ENCODE measurements around the gene OGFR.

The OGFR gene

DNA sequence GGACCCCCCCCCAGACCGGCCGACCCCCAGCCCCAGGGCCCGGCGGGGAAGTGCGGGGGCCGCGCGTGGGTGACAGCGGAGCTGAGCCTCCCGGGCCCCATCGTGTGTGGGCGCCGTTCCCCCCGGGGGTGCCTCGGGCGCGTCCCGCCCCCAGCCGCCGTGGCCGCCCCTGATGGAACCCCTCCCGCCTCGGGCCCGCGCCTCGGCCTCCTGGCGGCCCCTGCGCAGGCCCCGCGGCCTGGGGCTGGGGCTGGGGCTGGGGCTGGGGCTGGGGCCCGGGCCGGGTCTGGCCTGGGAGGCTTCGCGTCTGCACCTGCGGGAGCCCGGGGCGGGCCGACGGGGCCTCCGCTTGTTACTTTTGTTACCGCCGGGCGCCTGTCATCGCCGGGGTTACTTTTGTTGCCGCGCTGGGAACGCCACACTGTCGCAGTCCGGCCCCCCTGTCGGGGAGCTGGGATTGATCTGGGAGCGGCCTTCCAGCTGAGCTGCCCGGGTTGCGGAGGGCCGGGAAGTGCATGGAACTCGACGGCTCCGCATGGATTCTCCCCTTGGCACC lies 598 bp downstream of the OGFR start:
- H3K36me3 ChIP-seq = peaks cover 52% of the 10 kb centered on the region
- H3K27ac ChIP-seq = peak overlapping the region; percentile 94
- H3K27me3 ChIP-seq = no peaks in the 10 kb centered on the region

DNA sequence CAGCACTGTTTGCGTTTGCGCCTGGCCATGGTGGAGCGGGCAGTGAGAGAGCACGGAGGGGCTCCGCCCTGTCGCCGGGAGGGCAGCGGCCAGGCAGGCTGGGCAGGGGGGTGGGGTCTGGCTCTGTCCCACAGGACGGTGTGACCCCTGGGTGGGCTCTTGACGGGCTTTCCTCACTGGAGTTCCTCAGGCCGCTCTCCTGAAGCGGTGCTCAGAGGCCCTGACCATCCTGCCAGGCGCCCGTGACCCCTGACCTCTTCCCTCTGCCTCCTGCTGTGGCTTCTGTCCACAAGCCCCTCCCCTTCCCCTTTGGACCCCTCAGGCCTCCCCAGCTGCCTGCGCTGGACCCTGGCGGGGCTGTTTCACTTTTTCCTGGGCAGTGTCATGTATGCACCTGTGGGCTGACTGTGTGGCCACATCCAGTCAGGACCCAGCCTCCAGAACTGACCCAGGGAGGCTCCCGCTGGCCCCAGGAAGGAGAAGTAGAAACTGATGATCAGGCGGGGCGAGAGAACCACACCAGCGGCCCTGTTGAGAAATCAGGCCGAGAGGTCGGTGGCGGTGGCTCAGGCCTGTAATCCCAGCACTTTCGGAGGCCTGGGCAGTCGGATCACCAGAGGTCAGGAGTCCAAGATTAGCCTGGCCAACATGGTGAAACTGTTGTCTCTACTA lies 1.2 kb downstream of the OGFR start:
- H3K4me3 ChIP-seq (ENCODE audit: low read depth in 1 of 2, low read length in 1 of 2) = peak overlapping the region; percentile 73 to 84
- H3K27ac ChIP-seq = peak overlapping the region; percentile 94
- no peaks in the 10 kb centered on the region for H3K27me3 ChIP-seq
- H3K36me3 ChIP-seq = peaks cover 52% of the 10 kb centered on the region
- TF ChIP-seq, protein P1, sequence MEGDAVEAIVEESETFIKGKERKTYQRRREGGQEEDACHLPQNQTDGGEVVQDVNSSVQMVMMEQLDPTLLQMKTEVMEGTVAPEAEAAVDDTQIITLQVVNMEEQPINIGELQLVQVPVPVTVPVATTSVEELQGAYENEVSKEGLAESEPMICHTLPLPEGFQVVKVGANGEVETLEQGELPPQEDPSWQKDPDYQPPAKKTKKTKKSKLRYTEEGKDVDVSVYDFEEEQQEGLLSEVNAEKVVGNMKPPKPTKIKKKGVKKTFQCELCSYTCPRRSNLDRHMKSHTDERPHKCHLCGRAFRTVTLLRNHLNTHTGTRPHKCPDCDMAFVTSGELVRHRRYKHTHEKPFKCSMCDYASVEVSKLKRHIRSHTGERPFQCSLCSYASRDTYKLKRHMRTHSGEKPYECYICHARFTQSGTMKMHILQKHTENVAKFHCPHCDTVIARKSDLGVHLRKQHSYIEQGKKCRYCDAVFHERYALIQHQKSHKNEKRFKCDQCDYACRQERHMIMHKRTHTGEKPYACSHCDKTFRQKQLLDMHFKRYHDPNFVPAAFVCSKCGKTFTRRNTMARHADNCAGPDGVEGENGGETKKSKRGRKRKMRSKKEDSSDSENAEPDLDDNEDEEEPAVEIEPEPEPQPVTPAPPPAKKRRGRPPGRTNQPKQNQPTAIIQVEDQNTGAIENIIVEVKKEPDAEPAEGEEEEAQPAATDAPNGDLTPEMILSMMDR (IDR thresholded peaks at IDR 0.05) = peak; percentile 26
- H3K4me1 ChIP-seq (ENCODE audit: control insufficient read depth in 1 of 2, insufficient read depth in 1 of 2, low read depth in 1 of 2, low read length in 1 of 2) = peaks cover 54 to 60% of the 10 kb centered on the region in 2 experiments
- no peaks in the 10 kb centered on the region for H3K9me3 ChIP-seq

More for the DNA sequence above, 598 bp downstream of the OGFR start:
- TF ChIP-seq, protein P1 (IDR thresholded peaks at IDR 0.05) = no peak
- H3K9me3 ChIP-seq = no peaks in the 10 kb centered on the region
- peaks cover 54 to 60% of the 10 kb centered on the region in 2 experiments for H3K4me1 ChIP-seq (ENCODE audit: control insufficient read depth in 1 of 2, insufficient read depth in 1 of 2, low read depth in 1 of 2, low read length in 1 of 2)
- peak overlapping the region; percentile 73 to 84 for H3K4me3 ChIP-seq (ENCODE audit: low read depth in 1 of 2, low read length in 1 of 2)

DNA sequence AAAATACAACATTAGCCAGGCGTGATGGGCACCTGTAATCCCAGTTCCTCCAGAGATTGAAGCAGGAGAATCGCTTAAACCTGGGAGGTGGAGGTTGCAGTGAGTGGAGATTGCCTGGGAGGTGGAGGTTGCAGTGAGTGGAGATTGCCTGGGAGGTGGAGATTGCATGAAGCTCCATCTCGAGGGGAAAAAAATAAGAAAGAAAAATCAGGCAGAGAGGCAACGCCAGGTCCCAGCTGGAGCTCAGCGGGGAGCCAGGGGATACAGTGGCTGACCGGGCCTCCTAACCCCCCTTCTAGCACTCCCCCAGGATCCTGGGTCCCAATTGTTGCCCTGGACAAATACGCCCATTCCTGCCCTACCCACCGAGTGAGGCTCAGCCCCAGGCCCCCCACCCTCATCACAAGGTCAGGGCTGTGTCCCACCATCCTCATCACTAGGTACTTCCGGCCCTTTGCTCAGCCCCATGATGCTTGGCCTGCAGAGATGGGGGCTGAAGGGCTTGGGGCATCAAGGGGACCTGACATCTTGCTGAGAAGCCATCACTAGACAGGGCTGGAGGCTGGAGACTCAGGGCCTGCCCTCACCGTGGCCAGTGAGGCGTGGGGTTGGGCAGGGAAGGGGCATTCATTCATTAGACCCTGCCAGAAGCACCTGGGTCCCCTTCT lies 1.9 kb downstream of the OGFR start:
- TF ChIP-seq, protein P1 (IDR thresholded peaks at IDR 0.05) = no peak
- Histone ChIP-seq H3K36me3 (peaks cover 54% of the 10 kb centered on the region), H3K9me3 (no peaks in the 10 kb centered on the region), H3K27me3 (no peaks in the 10 kb centered on the region), H3K4me1 (ENCODE audit: control insufficient read depth in 1 of 2, insufficient read depth in 1 of 2, low read depth in 1 of 2, low read length in 1 of 2) (peaks cover 54 to 60% of the 10 kb centered on the region in 2 experiments), H3K27ac (peak overlapping the region; percentile 94), H3K4me3 (ENCODE audit: low read depth in 1 of 2, low read length in 1 of 2) (peak overlapping the region; percentile 73 to 84)

DNA sequence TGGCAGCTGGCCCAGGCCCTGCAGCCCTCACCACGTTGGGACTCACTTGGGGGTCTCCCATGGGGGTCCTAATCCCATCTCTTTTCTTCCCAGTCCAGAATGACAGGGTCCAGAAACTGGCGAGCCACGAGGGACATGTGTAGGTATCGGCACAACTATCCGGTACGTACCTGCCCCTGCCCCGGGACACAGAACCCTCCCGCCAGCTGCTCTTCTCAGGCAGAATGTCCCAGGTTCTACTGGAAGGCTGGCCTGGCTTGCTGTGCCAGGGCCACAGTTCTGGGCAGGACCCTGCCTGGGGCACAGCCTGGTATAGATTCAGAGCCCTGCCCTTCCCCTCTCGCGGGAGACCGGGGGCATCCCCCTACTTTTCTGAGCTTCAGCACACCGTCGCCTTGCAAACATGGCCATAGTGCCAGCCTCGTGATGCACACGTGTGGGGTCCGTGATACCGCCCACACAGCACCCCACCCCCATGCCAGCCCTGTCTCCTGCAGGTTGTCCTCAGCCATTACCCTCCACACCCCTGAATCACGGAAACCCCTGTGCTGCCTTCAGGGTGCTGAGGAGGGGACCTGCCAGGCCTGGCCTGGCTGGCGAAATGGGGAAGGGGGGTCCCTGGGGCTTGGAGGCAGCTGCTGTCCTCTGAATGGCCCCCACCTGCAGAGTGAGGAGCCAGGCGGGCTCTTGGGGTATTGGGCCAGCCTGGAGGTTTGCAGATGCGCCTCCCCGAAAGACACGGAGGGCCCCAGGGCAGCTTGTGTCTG lies 3.0 kb downstream of the OGFR start:
- TF ChIP-seq, protein P1 (IDR thresholded peaks at IDR 0.05) = no peak
- Histone ChIP-seq H3K4me1 (ENCODE audit: control insufficient read depth in 1 of 2, insufficient read depth in 1 of 2, low read depth in 1 of 2, low read length in 1 of 2) (peaks cover 45 to 51% of the 10 kb centered on the region in 2 experiments), H3K27me3 (no peaks in the 10 kb centered on the region), H3K9me3 (no peaks in the 10 kb centered on the region), H3K4me3 (ENCODE audit: low read depth in 1 of 2, low read length in 1 of 2) (peak overlapping the region in 1 of 2 experiments; percentile 7), H3K27ac (peak overlapping the region; percentile 94), H3K36me3 (peaks cover 65% of the 10 kb centered on the region)

DNA sequence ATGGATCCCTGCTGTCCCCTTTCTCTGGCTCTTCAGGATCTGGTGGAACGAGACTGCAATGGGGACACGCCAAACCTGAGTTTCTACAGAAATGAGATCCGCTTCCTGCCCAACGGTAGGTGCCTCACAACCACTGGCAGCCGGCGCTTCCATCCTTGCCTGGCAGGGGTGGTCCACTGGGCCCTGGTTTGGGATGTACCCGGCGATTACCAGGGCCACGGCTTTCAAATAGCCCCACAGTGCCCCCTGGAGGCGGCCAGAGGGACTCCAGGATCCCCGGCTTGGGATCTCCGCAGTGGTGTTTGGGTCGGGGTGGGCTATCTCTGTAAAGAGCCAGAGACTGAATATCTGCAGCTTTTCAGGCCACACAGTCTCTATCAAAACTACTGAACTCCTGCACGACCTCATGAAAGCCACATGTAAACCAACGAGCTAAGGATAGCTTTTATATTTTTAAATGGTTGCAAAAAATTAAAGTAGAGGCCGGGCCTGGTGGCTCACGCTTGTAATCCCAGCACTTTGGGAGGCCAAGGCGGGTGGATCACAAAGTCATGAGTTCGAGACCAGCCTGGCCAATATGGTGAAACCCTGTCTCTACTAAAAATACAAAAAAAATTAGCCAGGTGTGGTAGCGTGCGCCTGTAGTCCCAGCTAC lies 3.7 kb downstream of the OGFR start:
- Histone ChIP-seq H3K36me3 (peaks cover 72% of the 10 kb centered on the region), H3K9me3 (no peaks in the 10 kb centered on the region), H3K27me3 (no peaks in the 10 kb centered on the region), H3K4me1 (ENCODE audit: control insufficient read depth in 1 of 2, insufficient read depth in 1 of 2, low read depth in 1 of 2, low read length in 1 of 2) (peaks cover 38 to 44% of the 10 kb centered on the region in 2 experiments), H3K27ac (peak overlapping the region; percentile 94), H3K4me3 (ENCODE audit: low read depth in 1 of 2, low read length in 1 of 2) (peak overlapping the region in 1 of 2 experiments; percentile 7)
- TF ChIP-seq, protein P1 (IDR thresholded peaks at IDR 0.05) = peak; percentile 97

Measured in neutrophil (primary cell).